ENCODE data around the gene FUT8. TPM values are rescaled to one million over a fixed set of nuclear protein-coding genes. Genes with fewer than 3 reads are reported as not detected.

FUT8 gene
- total and polyA plus RNA-seq, 2 of the 8 experiments (the other 6 are each of a cell fraction or from before 2014, with no cell fraction given) = 10.5 to 25.1 TPM

DNA sequence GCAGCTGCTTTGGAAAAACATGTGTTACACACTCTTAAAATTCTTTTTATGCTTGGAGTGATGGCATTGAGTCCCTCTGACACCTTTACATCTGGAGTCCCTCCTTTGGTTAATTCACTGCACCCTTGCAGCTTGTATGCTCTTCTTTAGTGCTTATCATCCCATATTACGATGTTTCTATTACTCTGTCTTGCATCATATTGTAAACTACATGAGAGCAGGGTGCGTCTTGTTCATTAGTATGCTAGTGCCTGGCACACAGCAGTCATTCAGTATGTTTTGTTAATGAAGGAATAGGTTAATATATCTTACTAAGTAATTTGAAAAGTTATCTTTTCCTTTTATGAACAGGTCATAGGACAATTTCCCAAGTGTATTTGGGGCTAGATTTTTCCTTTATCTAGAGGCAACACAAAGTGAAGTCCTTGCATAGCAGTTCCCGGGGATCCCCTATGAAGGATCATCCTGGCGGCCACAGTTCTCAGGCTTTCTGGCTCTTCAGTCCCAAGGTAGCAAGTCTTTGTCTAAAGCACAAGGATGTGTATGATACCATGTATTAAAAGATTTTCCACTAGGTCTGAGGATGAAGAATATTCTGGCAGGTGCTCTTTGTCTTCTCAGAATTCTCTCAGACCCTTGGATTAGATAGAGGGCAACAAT is 363.8 kb downstream of the FUT8 start:
- H2BK20ac ChIP-seq (ENCODE audit: low read length) = no peak overlapping the region
- no peaks in the 10 kb centered on the region for H3K4me1 ChIP-seq (replicated peaks in 1 of 4; ENCODE audit: control insufficient read depth in 3 of 4, insufficient read depth in 4 of 4, low read length in 3 of 4)
- 74% methylated on average over 4 of the region's 4 CpGs; no CpG with 5 or more reads in 1 of the 2 experiments for WGBS, 2 experiments (ENCODE audit: extremely low coverage in 1 of 2, insufficient coverage in 1 of 2, insufficient read length in 1 of 2, insufficient replicate concordance in 2 of 2, low coverage in 1 of 2, low lambda C conversion rate in 2 of 2, missing lambda C conversion rate in 1 of 2)
- no peak overlapping the region for H2BK12ac ChIP-seq (ENCODE audit: low read depth, low read length)
- H3K18ac ChIP-seq (ENCODE audit: extremely low read depth, low read length) = no peak overlapping the region
- no peaks in the 10 kb centered on the region for H3K79me1 ChIP-seq (ENCODE audit: low read depth, low read length)
- H3K36me3 ChIP-seq (ENCODE audit: control insufficient read depth in 2 of 4, insufficient read depth in 4 of 4, low read length in 3 of 4) = no peaks in the 10 kb centered on the region
- ChIA-PET POLR2A (ENCODE audit: partially characterized antibody) (no interaction called here), CTCF (ENCODE audit: partially characterized antibody) (interaction anchor here (2.1 kb wide), 1 partner anchor 49 kb away, joined by 5 read pairs; no protein-coding TSS in a partner anchor)
- H4K8ac ChIP-seq (ENCODE audit: extremely low read depth, insufficient read depth, low read length) = no peak overlapping the region
- H3K79me2 ChIP-seq (ENCODE audit: control insufficient read depth in 1 of 2, insufficient read depth in 2 of 2, low read length in 2 of 2) = no peaks in the 10 kb centered on the region
- H3K56ac ChIP-seq (replicated peaks; ENCODE audit: insufficient read length, low read depth, low read length) = no peak overlapping the region
- H4K91ac ChIP-seq (replicated peaks; ENCODE audit: insufficient read length, low read length) = no peak overlapping the region
- DNase-seq (ENCODE audit: low read depth in 1 of 2, low spot score in 2 of 2) (no peak), FAIRE-seq (no peak)
- H2BK120ac ChIP-seq (replicated peaks; ENCODE audit: low read depth, low read length) = no peak overlapping the region
- H3K4me3 ChIP-seq (ENCODE audit: extremely low read depth in 1 of 4, insufficient read depth in 2 of 4, low read depth in 3 of 4, low read length in 4 of 4) = no peak overlapping the region
- H2AFZ ChIP-seq (ENCODE audit: low read length) = no peak overlapping the region
- TF ChIP-seq SRF (IDR thresholded peaks at IDR 0.05; ENCODE audit: low read depth, low read length) (no peak), ASH2L (IDR thresholded peaks at IDR 0.05; ENCODE audit: low read length) (no peak), SAP30 (IDR thresholded peaks at IDR 0.05; ENCODE audit: insufficient read depth, insufficient replicate concordance, low read length) (no peak), POU5F1 (IDR thresholded peaks at IDR 0.05; ENCODE audit: low read depth, low read length) (no peak), BCL11A (IDR thresholded peaks at IDR 0.05; ENCODE audit: low read depth in 2 of 2, low read length in 2 of 2) (no peak), CTBP2 (IDR thresholded peaks at IDR 0.05; ENCODE audit: borderline replicate concordance, insufficient read depth, insufficient read length, low read length) (no peak), FOSL1 (IDR thresholded peaks at IDR 0.05; ENCODE audit: insufficient read depth, low read depth, low read length) (no peak), RXRA (IDR thresholded peaks at IDR 0.05; ENCODE audit: insufficient read depth, low read depth, low read length) (no peak), POLR2A (IDR thresholded peaks at IDR 0.05; ENCODE audit: control extremely low read depth in 1 of 2, low read depth in 2 of 2, low read length in 2 of 2) (no peak), CEBPB (IDR thresholded peaks at IDR 0.05; ENCODE audit: low read depth, low read length) (no peak), SIX5 (IDR thresholded peaks at IDR 0.05; ENCODE audit: low read depth, low read length) (no peak)
- TF ChIP-seq, protein P1, sequence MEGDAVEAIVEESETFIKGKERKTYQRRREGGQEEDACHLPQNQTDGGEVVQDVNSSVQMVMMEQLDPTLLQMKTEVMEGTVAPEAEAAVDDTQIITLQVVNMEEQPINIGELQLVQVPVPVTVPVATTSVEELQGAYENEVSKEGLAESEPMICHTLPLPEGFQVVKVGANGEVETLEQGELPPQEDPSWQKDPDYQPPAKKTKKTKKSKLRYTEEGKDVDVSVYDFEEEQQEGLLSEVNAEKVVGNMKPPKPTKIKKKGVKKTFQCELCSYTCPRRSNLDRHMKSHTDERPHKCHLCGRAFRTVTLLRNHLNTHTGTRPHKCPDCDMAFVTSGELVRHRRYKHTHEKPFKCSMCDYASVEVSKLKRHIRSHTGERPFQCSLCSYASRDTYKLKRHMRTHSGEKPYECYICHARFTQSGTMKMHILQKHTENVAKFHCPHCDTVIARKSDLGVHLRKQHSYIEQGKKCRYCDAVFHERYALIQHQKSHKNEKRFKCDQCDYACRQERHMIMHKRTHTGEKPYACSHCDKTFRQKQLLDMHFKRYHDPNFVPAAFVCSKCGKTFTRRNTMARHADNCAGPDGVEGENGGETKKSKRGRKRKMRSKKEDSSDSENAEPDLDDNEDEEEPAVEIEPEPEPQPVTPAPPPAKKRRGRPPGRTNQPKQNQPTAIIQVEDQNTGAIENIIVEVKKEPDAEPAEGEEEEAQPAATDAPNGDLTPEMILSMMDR (IDR thresholded peaks at IDR 0.05; ENCODE audit: control extremely low read depth in 1 of 3, insufficient read depth in 1 of 3, low read depth in 1 of 3, low read length in 3 of 3) = no peak
- no peaks in the 10 kb centered on the region for H3K23me2 ChIP-seq (ENCODE audit: low read depth, low read length)
- no peak overlapping the region for H4K5ac ChIP-seq (ENCODE audit: insufficient read length, low read depth, low read length)
- no peak overlapping the region for H2AK5ac ChIP-seq (ENCODE audit: low read depth, low read length)
- H3K27me3 ChIP-seq (replicated peaks in 1 of 4; ENCODE audit: control insufficient read depth in 3 of 4, extremely low read depth in 1 of 4, insufficient read depth in 3 of 4, low read length in 3 of 4) = no peaks in the 10 kb centered on the region
- H4K20me1 ChIP-seq (replicated peaks in 1 of 2; ENCODE audit: control insufficient read depth in 1 of 2, insufficient read depth in 2 of 2, low read length in 2 of 2) = no peaks in the 10 kb centered on the region
- no peak overlapping the region for H2BK5ac ChIP-seq (ENCODE audit: low read depth, low read length)
- no peaks in the 10 kb centered on the region for H3K9me3 ChIP-seq (ENCODE audit: insufficient read depth in 2 of 2, low read depth in 1 of 2, low read length in 1 of 2)
- no peak overlapping the region for H3K4me2 ChIP-seq (ENCODE audit: insufficient read depth in 1 of 2, low read depth in 2 of 2, low read length in 2 of 2)
- H2BK15ac ChIP-seq (ENCODE audit: low read length) = no peak overlapping the region
- H3K14ac ChIP-seq (ENCODE audit: insufficient read length) = no peak overlapping the region
- no peak overlapping the region for H3K27ac ChIP-seq (ENCODE audit: low read depth, low read length)
- H3K23ac ChIP-seq (ENCODE audit: insufficient read length) = no peak overlapping the region
- H3K9ac ChIP-seq (replicated peaks in 1 of 4; ENCODE audit: extremely low read depth in 1 of 4, low read depth in 3 of 4, low read length in 3 of 4) = no peak overlapping the region
- no peak overlapping the region for H3K4ac ChIP-seq (replicated peaks; ENCODE audit: insufficient read length, low read depth, low read length)

Data from H1 (cell line).